GM18505 (cell line): ENCODE data around the gene NFYC.

Experiments
- ATAC-seq: cut with Tn5 transposase; IDR thresholded peaks from one replicate; pipeline ENCODE4 v1.9.1; 2021; ENCODE audit not compliant: unreplicated experiment
- POLR2A ChIP-seq: IDR thresholded peaks from 4 replicates; pipeline ENCODE4 v1.6.1; 2011; ENCODE audit warnings: borderline replicate concordance; ENCODE audit not compliant: insufficient read depth, insufficient read length; ENCODE audit errors: extremely low read depth

NFYC gene

GRCh38 chr1:40770296-40771070 is 79.0 kb downstream of the NFYC start:
- no peak for TF ChIP-seq POLR2A
- no peak for ATAC-seq

DNA sequence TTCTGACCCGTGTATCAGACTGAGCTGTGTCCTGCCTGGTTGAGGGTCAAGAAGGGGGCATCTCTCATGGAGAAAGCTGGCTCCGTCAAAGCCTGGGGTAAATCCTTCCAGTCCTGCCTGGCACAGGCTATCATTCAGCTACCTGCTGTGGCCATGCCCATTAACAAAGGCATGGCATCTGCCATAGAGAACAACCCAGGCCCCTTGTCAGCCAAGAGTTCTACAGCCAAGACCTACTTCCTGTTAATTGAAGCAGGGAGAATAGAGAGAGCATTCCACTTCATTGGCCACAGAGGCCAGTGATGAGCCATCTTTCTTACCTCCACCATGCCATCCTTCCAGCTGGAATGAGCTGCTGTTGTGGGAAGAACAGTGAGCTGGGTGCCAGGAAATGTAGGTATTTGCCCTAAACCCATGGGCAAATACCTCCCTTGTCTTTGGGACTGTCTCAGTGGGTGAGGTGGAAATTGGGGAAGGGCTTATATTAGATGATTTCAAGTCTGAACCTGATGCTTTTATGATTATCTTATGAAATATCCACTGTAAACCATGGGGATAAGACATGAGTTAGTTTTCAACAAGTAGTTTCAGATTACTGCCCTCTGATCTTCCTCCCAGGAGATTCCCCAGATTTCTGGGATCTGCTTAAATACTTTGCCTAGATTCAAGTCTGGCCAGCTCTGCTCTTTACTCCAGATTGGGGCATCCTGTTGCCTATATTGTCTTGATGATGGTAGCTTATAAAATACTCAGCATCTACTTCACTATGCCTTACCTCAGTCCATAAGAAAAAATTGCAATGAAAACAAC is 80.8 kb downstream of the NFYC start:
- TF ChIP-seq POLR2A, result no peak
- no peak for ATAC-seq

DNA sequence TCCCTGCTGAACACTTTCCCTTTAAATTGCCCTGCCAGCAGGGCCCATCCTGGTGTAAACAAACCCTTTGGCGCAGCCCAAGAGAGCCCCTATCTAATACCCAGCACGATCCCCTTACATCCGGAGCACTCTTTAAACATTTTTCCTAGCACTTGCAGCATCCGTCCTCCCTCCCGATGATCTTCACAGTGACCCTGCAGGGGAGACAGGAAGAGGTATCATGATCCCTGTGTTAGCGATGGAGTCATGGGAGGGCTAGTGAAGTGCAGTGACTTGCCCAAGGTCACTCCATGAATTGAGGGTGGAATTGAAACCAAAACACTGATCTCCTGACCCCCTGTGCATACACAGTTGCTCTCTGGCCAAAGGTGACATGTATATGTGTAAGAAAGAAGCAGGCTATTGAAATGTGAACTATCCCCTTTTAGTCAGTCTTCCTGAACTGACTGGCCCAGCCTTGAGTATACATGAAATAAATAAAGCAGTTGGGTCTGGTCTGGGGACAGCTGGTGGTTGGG is 82.3 kb downstream of the NFYC start:
- TF ChIP-seq POLR2A, result no peak
- no peak for ATAC-seq

- no peak for ATAC-seq
- peak; percentile 3 for TF ChIP-seq POLR2A
Measured at GRCh38 chr1:40774266-40774998, 82.9 kb downstream of the NFYC start.

DNA sequence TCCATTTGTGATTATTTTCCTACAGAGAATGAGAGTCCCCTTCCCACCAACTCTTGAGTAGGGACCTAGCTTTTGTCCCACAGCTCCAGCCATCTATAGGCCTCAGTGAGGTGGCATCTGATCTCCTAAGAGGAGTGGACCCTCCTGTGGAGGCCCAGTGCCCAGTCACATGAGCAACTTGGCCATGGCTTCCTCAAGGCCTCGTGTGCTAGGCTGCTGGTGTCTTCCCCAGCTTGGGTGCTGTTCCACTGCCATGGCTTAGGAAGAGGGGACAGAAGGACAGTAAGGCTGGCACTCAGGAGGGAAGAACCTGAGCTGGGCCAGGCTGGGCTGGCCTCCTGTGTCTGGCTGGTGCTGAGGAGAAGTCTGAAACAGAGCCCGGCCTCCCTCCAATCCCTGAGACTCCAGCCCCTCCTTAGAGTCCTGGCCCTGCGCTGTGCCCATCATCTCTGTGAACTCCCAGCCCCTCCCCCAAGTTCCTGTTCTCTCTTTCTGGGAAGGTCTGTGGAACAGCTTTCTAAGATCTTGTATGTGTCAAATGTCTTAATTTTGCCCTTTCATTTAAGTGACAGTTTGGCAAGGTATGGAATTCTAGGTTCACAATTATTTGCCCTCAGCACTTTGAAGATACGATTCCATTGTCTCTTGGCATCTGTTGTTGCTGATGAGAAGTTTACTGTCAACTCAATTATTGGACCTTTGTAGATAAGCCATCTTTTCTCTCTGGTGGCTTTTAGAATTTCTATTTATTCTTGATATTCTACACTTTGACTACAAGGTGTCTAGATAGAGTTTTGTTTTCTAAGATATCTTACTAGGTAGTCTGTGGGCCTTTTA is 85.0 kb downstream of the NFYC start:
- no peak for TF ChIP-seq POLR2A
- ATAC-seq, result no peak

DNA sequence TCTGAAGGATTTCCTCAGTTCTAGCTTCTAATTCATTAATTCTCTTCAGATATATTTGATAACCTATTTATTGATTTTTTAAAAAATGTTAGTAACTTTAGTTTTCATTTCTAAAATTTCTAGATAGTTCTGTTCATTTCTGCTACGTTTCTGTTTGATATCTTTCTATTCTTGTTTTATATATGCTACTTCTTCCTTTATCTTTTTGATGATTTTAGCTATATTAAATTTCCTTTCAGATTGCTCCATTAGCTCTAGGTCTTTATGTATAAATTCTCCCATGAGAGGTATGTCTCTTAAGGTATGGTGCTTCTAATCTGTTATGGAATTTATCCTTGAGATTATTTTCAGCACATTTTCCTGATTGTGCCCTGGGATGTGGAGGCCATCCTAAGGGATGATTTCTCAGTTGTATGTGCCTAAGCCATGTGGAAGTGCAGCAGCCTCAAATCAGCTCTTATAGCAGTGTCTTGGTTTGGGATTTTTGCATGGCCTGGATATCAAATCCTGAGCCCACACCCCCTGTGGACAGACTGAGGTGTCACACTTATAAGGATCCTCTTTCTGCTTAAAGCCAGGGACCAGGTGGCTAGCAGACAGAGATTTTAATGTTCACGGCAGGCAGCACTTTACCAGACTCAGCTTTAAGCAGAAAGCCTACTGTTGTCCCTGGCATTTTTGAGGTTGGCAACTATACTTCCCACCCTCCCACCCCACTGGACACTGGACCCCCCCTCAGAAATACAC is 85.9 kb downstream of the NFYC start:
- ATAC-seq, result no peak
- no peak for TF ChIP-seq POLR2A

DNA sequence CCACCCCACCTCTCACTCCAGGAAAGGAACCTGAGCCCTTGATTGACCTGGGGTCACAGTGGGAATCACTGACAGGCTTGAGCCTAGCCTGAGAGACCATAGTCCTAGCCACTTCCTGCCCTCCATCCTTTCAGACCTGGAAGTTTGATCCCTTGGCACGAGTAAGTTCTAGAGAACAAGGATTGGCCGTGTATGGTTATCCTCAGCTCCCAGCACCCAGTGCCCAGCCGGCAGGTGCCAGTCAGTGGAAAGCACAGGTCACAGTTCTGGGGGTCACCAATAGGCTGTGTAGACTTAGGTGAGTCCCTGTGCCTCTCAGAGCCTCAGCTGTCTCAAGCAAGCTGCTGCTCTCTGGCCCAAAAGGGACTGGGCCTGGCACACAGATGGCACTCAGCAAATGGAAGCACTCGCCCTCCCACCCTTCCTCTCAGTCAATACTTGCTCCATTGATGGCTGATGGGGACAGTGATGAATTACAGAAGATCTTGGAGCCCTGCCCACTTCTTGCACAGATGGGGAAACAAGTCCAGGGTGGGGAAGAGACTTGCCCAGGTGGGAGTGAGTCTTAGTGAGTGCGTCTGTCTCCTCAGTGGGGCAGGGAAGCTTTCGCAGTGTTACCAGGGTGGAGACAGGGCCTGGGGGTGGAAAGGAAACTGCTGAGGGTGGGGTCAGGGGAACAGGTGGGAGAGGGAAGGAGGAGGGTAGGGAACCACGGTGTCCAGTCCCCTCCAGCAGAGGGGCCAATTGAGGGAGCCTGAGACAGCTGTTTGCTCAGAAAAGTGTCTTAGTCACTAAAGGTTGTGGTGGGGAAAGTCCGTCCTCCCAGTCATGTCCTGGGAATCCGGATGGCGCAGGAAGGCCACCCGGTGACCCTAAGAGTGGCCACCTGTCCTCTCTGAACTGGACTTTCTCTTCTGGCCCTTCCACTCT is 89.4 kb downstream of the NFYC start:
- no peak for ATAC-seq
- TF ChIP-seq POLR2A, result no peak

GRCh38 chr1:40781608-40781971 is 90.1 kb downstream of the NFYC start:
- no peak for ATAC-seq

DNA sequence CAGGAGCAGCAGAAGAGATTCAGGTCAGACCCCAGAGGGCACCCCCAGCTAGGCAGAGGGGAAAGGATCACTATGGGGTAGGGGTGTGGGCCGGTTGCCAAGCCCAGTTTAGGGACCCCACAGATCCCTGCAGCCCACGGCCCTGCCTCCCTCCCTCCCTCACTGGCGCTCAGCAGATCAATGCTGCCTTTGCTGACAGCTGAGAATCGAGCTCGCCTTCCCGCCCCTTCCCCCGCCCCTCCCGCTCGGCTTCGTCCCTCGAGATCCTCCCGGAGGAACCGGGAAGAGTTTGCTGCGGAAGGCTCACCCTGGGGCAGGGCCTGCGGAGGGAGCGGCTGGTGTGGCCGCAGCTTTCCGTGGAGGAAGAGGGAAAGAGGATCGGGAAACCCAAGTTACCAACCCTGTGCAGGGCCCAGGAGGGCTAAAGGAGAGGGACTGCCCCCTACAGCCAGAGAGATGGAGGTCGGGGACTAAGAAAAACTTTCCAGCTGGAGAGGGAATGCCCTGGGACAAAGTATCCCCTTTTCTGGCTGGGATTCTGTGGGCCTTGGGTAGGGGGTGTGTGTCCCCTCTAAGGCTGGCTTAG is 91.0 kb downstream of the NFYC start:
- ATAC-seq, result no peak
- TF ChIP-seq POLR2A, result no peak

More at GRCh38 chr1:40781608-40781971, 90.1 kb downstream of the NFYC start:
- no peak for TF ChIP-seq POLR2A

- no peak for TF ChIP-seq POLR2A
- no peak for ATAC-seq
Measured at GRCh38 chr1:40783001-40783905, 91.7 kb downstream of the NFYC start, which contains the start of gene KCNQ4. TSS of gene KCNQ4 (plus strand) at chr1:40783787. CDS start at chr1:40784094, 307 bp downstream.

DNA sequence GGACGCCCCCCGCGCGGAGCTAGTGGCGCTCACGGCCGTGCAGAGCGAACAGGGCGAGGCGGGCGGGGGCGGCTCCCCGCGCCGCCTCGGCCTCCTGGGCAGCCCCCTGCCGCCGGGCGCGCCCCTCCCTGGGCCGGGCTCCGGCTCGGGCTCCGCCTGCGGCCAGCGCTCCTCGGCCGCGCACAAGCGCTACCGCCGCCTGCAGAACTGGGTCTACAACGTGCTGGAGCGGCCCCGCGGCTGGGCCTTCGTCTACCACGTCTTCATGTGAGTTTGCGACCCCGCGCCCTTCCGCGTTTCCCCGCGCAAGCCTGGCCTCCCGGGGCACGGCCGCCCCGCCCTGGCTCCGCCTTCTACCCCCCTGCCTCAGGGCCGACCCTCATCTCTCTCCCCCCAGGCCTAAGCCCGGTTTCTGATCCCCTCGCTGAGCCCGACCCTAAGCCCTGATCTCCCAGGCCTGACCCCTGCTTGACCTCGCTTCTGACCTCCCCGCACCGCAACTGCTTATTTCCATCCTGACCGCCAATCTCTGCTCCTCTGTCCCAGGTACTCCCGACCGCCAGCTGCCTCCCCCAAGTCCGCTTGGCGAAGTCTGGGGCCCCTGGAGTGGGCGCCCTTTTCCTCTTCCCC is 92.8 kb downstream of the NFYC start:
- no peak for TF ChIP-seq POLR2A

More for the DNA sequence above, 92.8 kb downstream of the NFYC start:
- ATAC-seq, result no peak
